Calu3 (cell line): ENCODE data around the gene RHCE. TPM values are rescaled to one million over a fixed set of nuclear protein-coding genes. Genes with fewer than 3 reads are reported as not detected.
"Not testable (repeated sequence)": the region's sequence is repeated elsewhere in the genome, so short reads cannot be mapped to it uniquely, and the experiment has no call there.

Experiments used
- BruUV-seq: library from RNA; stranded (reverse); fragments of 400-500 nt; replicated peaks from 2 replicates; lab custom pipeline; 2021; lab: Mats Ljungman, UMichigan
- CTCF ChIA-PET: fragments of 300-600 bp; sonication (Branson Sonifier 250); formaldehyde crosslinking; loops from one replicate; lab custom pipeline; 2022; ENCODE audit warnings: antibody characterized with exemption; lab: Charles Lee
- DNase-seq: peaks from one replicate; pipeline ENCODE4 v3.0.0; 2022
- H3K27ac Mint-ChIP-seq: one replicate; pipeline ENCODE4 v1.8.0; 2022; ENCODE audit warnings: mixed read lengths; ENCODE audit not compliant: unreplicated experiment
- H3K27me3 Mint-ChIP-seq: one replicate; pipeline ENCODE4 v1.8.0; 2022; ENCODE audit warnings: mixed read lengths; ENCODE audit not compliant: unreplicated experiment
- H3K36me3 Mint-ChIP-seq: one replicate; pipeline ENCODE4 v1.8.0; 2022; ENCODE audit warnings: mild to moderate bottlenecking, moderate library complexity, mixed read lengths; ENCODE audit not compliant: insufficient read depth, unreplicated experiment
- H3K4me1 Mint-ChIP-seq: one replicate; pipeline ENCODE4 v1.8.0; 2022; ENCODE audit warnings: mild to moderate bottlenecking, low read depth, mixed read lengths; ENCODE audit not compliant: unreplicated experiment
- H3K4me3 Mint-ChIP-seq: one replicate; pipeline ENCODE4 v1.8.0; 2022; ENCODE audit warnings: mild to moderate bottlenecking, low read depth, moderate library complexity, mixed read lengths; ENCODE audit not compliant: unreplicated experiment
- H3K9me3 Mint-ChIP-seq: one replicate; pipeline ENCODE4 v1.8.0; 2022; ENCODE audit warnings: low read depth, mixed read lengths; ENCODE audit not compliant: unreplicated experiment
- CTCF ChIP-seq: fragments of 200-600 bp; IDR thresholded peaks from one replicate; pipeline ENCODE4 v1.8.0; 2022; ENCODE audit warnings: antibody characterized with exemption; ENCODE audit not compliant: unreplicated experiment
- intact Hi-C: fragments of 100-400 bp; cut with micrococcal nuclease; formaldehyde crosslinking; loops from one replicate; pipeline ENCODE4 v1.10.0; 2022; ENCODE audit not compliant: unreplicated experiment
- total RNA-seq: library from RNA; stranded (reverse); gene quantifications from 2 replicates; pipeline ENCODE4 v1.2.3, GENCODE V29; 2022

Gene RHCE
- total RNA-seq, 1 experiment from 2014 or later, result not detected

DNA sequence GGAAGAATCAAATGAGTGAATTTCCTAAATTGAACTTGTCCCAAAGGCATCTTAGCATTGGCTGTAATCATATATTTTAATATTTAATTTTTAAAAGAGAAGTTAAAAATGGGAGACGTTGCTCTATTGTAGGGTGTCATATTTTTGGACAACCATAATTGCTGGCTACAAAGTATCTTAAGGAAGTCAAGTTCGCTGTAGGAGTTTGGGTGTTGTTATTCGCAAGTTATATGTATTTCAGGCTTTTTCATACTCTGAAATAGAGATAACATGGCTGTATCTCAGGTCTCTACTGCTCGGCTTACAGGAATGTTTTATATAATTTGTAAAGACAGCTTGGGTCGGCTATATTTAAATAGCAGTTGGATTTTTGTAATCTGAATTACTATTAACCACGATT is 81.6 kb downstream of the RHCE start:
- intact Hi-C loops, result no loop called here
- DNase-seq, result no peak
- Mint-ChIP-seq H3K27me3 (no peaks in the 10 kb centered on the region), H3K36me3 (peaks cover 30% of the 10 kb centered on the region), H3K9me3 (no peaks in the 10 kb centered on the region), H3K27ac (peak overlapping the region; percentile 54), H3K4me3 (peak overlapping the region; percentile 88), H3K4me1 (peaks cover 9% of the 10 kb centered on the region)
- TF ChIP-seq CTCF, result no peak
- no TSS peak for BruUV-seq
- CTCF ChIA-PET, result no interaction called here

DNA sequence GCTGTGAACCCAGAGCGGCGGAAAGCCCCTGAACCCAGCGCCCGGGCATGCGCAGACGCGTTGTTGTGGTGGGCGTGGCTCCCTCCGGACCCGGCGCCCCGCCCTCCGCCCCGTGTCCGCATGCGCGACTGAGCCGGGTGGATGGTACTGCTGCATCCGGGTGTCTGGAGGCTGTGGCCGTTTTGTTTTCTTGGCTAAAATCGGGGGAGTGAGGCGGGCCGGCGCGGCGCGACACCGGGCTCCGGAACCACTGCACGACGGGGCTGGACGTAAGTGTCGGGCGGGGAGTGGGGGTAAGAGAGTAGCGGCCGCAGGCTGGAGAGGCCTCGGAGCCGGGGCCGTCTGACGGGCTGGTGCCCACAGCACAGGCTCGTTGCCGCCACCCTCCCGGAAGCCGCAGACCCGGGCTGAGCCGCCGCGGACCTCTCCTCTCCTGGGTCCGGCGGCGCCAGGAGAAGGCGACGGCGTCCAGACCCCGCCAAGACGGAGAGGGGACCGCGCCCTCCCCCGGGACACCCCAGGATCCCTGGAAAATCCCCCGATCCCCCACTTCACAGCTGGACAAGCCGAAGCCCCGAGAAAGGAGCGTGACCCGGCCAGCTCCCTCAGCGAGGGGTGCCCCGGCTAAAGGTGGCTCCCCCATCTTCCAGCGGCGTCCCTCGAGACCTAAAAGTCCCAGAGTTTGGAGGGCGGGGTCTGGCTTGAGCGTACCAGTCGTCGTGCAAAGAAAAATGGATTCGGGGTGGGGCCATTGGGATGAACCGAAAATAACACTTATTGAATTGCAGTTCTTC is 82.2 kb downstream of the RHCE start, which contains the start of gene TMEM50A:
Gene TMEM50A (plus strand): TSS at position 147 of the 794 bp plus-strand sequence. CDS start 2,153 bp downstream, outside the sequence.
- intact Hi-C loops, result no loop called here
- Mint-ChIP-seq H3K4me1 (peaks cover 3% of the 10 kb centered on the region), H3K36me3 (peaks cover 24% of the 10 kb centered on the region), H3K9me3 (no peaks in the 10 kb centered on the region), H3K27ac (peak within 1 kb of the TSS; percentile 54), H3K4me3 (peak within 1 kb of the TSS; percentile 88), H3K27me3 (no peaks in the 10 kb centered on the region)
- TSS peak; percentile 43 for BruUV-seq
- DNase-seq, result peak; percentile 86
- CTCF ChIA-PET, result no interaction called here
- TF ChIP-seq CTCF, result no peak

DNA sequence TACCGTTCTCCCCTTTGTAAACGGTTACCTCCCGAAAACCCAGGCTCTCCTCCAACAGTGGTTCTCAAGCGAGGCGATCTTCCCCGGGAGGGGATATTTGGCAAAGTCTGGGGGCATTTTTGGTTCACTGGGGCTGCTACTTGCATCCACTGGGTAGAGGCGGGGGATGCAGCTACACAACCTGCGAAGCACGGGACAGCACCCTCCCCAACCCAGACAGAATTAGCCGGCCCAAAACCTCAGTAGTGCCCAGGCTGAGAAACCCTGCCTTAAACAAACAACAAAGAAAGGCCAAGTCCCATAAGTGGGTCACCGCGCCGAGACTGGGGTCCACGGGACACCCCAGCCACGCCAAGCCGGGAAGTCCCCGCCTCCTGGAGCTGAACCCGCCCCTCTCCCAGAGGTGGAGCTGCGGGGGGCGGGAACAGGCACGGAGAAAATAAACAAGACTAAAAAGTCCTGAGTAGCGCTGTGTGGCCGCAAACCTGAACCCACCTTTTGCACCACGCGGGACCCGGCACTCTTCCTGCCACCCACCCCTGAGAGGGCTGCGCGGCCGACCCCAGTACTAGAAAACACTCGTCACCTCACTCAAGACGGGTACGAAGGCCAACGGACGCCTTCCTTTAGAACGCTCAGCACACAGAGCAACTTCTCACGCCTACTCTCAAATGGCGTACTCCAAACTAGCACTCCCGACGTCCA is 83.0 kb downstream of the RHCE start:
- H3K9me3 Mint-ChIP-seq, intact Hi-C loops, BruUV-seq, H3K4me1 Mint-ChIP-seq, CTCF ChIA-PET, H3K27me3 Mint-ChIP-seq, DNase-seq, H3K27ac Mint-ChIP-seq: not testable (repeated sequence)
- H3K36me3 Mint-ChIP-seq, result peaks cover 24% of the 10 kb centered on the region
- H3K4me3 Mint-ChIP-seq, result peak overlapping the region; percentile 88

- H3K4me1 Mint-ChIP-seq, H3K9me3 Mint-ChIP-seq, intact Hi-C loops, H3K27ac Mint-ChIP-seq, H3K27me3 Mint-ChIP-seq, CTCF ChIA-PET: not testable (repeated sequence)
- peaks cover 24% of the 10 kb centered on the region for H3K36me3 Mint-ChIP-seq
- DNase-seq, result peak; percentile 54
- H3K4me3 Mint-ChIP-seq, result peak overlapping the region; percentile 69
- TSS peak; percentile 71 for BruUV-seq
These were observed 83.7 kb downstream of the RHCE start for GRCh38 chr1:25336922-25337354.

DNA sequence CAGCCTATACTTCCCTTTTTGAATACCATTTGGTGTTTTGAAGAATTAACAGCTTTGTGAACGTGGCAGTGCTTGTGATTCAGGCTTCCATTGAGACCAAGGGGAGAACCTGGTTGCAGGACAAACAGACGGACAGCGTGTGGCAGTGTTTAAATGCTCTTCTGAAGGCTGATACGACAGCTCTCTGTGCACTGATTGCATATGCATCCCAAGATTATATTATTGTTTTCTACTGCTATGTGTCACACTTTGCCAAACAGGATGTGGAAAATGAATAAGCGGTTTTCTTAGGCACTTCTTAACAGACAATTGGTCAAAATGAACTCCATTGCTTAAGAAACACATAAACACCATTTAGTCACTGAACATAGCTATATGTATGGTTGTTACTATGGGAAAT is 90.7 kb downstream of the RHCE start:
- DNase-seq, H3K9me3 Mint-ChIP-seq, CTCF ChIA-PET: not testable (repeated sequence)

DNA sequence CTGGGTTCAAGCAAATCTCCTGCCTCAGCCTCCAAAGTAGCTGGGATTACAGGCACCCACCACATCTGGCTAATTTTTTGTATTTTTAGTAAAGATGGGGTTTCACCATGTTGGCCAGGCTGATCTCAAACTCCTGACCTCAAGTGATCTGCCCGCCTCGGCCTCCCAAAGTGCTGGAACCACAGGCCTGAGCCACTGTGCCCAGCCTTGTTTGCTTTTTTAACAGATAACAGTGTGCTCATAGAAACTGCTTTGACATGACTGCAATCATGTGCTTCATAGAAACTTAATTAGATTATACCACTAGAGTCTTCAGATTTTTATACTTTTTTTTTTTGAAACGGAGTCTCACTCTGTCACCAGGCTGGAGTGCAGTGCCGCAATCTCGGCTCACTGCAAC is 91.3 kb downstream of the RHCE start:
- H3K4me1 Mint-ChIP-seq, CTCF ChIA-PET, BruUV-seq, DNase-seq, H3K27ac Mint-ChIP-seq, H3K27me3 Mint-ChIP-seq, intact Hi-C loops, H3K36me3 Mint-ChIP-seq, H3K9me3 Mint-ChIP-seq, H3K4me3 Mint-ChIP-seq: not testable (repeated sequence)

More for the DNA sequence above, 90.7 kb downstream of the RHCE start:
- H3K27me3 Mint-ChIP-seq, H3K36me3 Mint-ChIP-seq, H3K27ac Mint-ChIP-seq, BruUV-seq, H3K4me3 Mint-ChIP-seq, intact Hi-C loops, H3K4me1 Mint-ChIP-seq: not testable (repeated sequence)

DNA sequence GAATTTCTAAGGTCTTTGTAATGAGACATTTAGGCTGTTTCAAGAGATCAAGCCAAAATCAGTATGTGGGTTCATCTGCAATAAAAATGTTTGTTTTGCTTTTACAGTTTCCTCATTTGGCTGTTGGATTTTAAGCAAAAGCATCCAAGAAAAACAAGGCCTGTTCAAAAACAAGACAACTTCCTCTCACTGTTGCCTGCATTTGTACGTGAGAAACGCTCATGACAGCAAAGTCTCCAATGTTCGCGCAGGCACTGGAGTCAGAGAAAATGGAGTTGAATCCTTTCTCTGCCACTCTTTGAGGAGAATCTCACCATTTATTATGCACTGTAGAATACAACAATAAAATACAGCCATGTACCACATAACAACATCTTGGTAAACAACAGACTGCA is 91.8 kb downstream of the RHCE start:
- H3K9me3 Mint-ChIP-seq, H3K4me3 Mint-ChIP-seq, H3K27ac Mint-ChIP-seq, CTCF ChIA-PET, H3K27me3 Mint-ChIP-seq, DNase-seq, intact Hi-C loops, H3K36me3 Mint-ChIP-seq, H3K4me1 Mint-ChIP-seq, BruUV-seq: not testable (repeated sequence)
